Measurements from ENCODE around the gene GLIS1.

GRCh38 chr1:53699981-53700380 lies 39.0 kb downstream of the GLIS1 start:
- no peak for TF ChIP-seq EZH2 (IDR thresholded peaks at IDR 0.05)
- TF ChIP-seq POLR2AphosphoS5 (IDR thresholded peaks at IDR 0.05; ENCODE audit: borderline replicate concordance, low read depth, low read length), result no peak

Data from SK-N-MC (cell line).